Activated CD4-positive, alpha-beta T cell treated with anti-CD3 and anti-CD28 coated beads for 24 hours (primary cell): ENCODE data around the gene ASPM.
"Not testable (repeated sequence)": the region's sequence is repeated elsewhere in the genome, so short reads cannot be mapped to it uniquely, and the experiment has no call there.

ENCODE experiments used
- DNase-seq, 2 donors: peaks; one replicate each; pipeline ENCODE4 v3.0.0-alpha.2; 2020; ENCODE audit warnings: low read depth in 2 of 2

Gene ASPM

GRCh38 chr1:197083474-197083873, 63.0 kb downstream of the ASPM start:
- no peak for DNase-seq

- DNase-seq = no peak
Measured at GRCh38 chr1:197081117-197081753, 65.2 kb downstream of the ASPM start.

- no peak for DNase-seq
Measured at GRCh38 chr1:197080323-197080722, 66.1 kb downstream of the ASPM start.

GRCh38 chr1:197076585-197076984, 69.9 kb downstream of the ASPM start:
- no peak for DNase-seq

GRCh38 chr1:197073978-197074377, 72.5 kb downstream of the ASPM start:
- DNase-seq = no peak

GRCh38 chr1:197067457-197067818, 79.0 kb downstream of the ASPM start:
- DNase-seq = no peak

GRCh38 chr1:197066719-197067456, 79.6 kb downstream of the ASPM start, which contains the start of gene F13B:
F13B (minus strand) TSS chr1:197067260; CDS start chr1:197067223, 37 bp downstream.
- DNase-seq = no peak

- DNase-seq = no peak
Measured at GRCh38 chr1:197066277-197066676, 80.2 kb downstream of the ASPM start.

GRCh38 chr1:197065559-197065958, 80.9 kb downstream of the ASPM start:
- DNase-seq = no peak

GRCh38 chr1:197063212-197063611, 83.3 kb downstream of the ASPM start:
- DNase-seq = no peak

- DNase-seq = no peak
Measured at GRCh38 chr1:197062692-197063091, 83.8 kb downstream of the ASPM start.

GRCh38 chr1:197049100-197049499, 97.4 kb downstream of the ASPM start:
- no peak for DNase-seq

GRCh38 chr1:197042676-197043341, 103.7 kb downstream of the ASPM start:
- no peak for DNase-seq

GRCh38 chr1:197041486-197042353, 104.7 kb downstream of the ASPM start:
- DNase-seq = no peak

GRCh38 chr1:197036861-197037260, 109.6 kb downstream of the ASPM start:
- DNase-seq = no peak

- DNase-seq = not testable (repeated sequence)
Measured at GRCh38 chr1:197034631-197035339, 111.7 kb downstream of the ASPM start.
